ENCODE data around the gene LRRC8B. TPM values are rescaled to one million over a fixed set of nuclear protein-coding genes. Genes with fewer than 3 reads are reported as not detected.

LRRC8B gene
- total RNA-seq, 3 donors from 2014 or later, result 11.5 to 25.3 (median 12.3) TPM

GRCh38 chr1:89611721-89612120 lies 87.1 kb downstream of the LRRC8B start:
- TF ChIP-seq, protein P1, sequence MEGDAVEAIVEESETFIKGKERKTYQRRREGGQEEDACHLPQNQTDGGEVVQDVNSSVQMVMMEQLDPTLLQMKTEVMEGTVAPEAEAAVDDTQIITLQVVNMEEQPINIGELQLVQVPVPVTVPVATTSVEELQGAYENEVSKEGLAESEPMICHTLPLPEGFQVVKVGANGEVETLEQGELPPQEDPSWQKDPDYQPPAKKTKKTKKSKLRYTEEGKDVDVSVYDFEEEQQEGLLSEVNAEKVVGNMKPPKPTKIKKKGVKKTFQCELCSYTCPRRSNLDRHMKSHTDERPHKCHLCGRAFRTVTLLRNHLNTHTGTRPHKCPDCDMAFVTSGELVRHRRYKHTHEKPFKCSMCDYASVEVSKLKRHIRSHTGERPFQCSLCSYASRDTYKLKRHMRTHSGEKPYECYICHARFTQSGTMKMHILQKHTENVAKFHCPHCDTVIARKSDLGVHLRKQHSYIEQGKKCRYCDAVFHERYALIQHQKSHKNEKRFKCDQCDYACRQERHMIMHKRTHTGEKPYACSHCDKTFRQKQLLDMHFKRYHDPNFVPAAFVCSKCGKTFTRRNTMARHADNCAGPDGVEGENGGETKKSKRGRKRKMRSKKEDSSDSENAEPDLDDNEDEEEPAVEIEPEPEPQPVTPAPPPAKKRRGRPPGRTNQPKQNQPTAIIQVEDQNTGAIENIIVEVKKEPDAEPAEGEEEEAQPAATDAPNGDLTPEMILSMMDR (IDR thresholded peaks at IDR 0.05), result no peak
- TF ChIP-seq POLR2AphosphoS5 (IDR thresholded peaks at IDR 0.05) (no peak), POLR2A (IDR thresholded peaks at IDR 0.05) (no peak)
- Histone ChIP-seq H3K27me3 (no peaks in the 10 kb centered on the region), H3K36me3 (no peaks in the 10 kb centered on the region), H3K4me1 (peaks cover 3 to 6% of the 10 kb centered on the region in 2 donors), H3K27ac (no peak overlapping the region), H3K4me3 (no peak overlapping the region), H3K9me3 (no peaks in the 10 kb centered on the region)
- no peak for DNase-seq (ENCODE audit: low spot score in 2 of 2)
- intact Hi-C loops (cut with DNase I; ENCODE audit: low total_unique reads), result no loop called here

DNA sequence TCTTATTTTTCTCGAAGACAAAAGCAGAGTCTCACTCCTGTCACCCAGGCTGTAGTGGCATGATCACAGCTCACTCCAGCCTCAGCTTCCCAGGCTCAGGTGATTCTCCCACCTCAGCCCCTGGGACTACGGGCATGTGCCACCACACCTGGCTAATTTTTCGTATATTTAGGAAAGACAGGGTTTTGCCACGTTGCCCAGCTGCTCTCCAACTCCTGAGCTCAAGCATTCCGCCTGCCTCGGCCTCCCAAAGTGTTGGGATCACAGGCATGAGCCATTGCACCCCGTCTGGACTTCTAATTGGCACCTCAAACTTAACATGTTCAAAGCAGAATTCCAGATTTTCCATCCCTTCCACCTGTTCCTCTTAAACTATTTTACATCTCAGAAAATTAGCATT lies 89.3 kb downstream of the LRRC8B start:
- no peaks in the 10 kb centered on the region for H3K9me3 ChIP-seq
- TF ChIP-seq POLR2AphosphoS5 (IDR thresholded peaks at IDR 0.05) (no peak), POLR2A (IDR thresholded peaks at IDR 0.05) (no peak)
- TF ChIP-seq, protein P1 (IDR thresholded peaks at IDR 0.05), result no peak
- intact Hi-C loops (cut with DNase I; ENCODE audit: low total_unique reads), result no loop called here

GRCh38 chr1:89615676-89616598 lies 91.3 kb downstream of the LRRC8B start:
- Histone ChIP-seq H3K36me3 (no peaks in the 10 kb centered on the region), H3K27me3 (no peaks in the 10 kb centered on the region), H3K9me3 (no peaks in the 10 kb centered on the region), H3K4me1 (no peaks in the 10 kb centered on the region), H3K27ac (peak overlapping the region in 1 of 2 donors; percentile 16), H3K4me3 (no peak overlapping the region)
- DNase-seq (ENCODE audit: low spot score in 2 of 2), result no peak
- intact Hi-C loops (cut with DNase I; ENCODE audit: low total_unique reads), result no loop called here
- no peak for TF ChIP-seq POLR2AphosphoS5 (IDR thresholded peaks at IDR 0.05)
- no peak for TF ChIP-seq POLR2A (IDR thresholded peaks at IDR 0.05)
- TF ChIP-seq, protein P1 (IDR thresholded peaks at IDR 0.05), result no peak

More for the DNA sequence above, 89.3 kb downstream of the LRRC8B start:
- Histone ChIP-seq H3K27ac (no peak overlapping the region), H3K27me3 (no peaks in the 10 kb centered on the region), H3K4me1 (peaks cover 0 to under 1% of the 10 kb centered on the region in 2 donors), H3K36me3 (no peaks in the 10 kb centered on the region), H3K4me3 (no peak overlapping the region)
- DNase-seq (ENCODE audit: low spot score in 2 of 2), result no peak

DNA sequence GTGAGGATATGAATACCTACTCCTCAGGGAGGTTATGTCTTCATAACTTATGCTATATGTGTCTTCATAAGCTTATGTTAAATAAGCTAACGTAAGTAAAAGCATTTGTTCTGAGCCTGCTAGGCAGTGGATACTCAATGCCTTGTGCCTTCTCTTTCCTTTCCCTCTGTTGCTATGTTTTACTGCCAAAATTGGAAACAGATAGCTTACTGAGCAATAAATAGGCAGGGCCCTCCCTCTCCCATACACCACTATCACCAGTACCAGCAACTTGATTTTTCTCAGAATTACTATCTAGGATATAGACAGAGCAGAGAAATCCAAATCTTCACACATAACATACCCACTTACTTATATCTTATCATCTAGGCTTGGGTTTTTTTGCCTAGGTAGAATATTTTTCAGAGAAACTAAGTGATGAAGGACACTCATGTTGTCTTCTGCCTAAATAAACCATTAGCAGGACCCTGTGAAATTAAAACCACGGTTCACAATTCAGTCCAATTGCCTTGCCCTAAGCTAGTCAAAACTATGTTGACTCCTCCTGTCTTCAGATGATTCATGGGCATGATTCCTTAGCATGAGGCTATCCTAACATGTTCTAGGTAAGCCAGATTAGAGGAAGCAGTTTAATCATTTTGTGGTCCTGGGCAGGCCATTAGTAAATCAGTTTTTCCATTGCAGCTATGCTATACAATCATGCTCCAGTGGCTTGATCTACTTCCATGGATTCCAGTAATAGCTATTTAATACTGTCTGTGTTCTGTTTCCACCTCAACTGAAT lies 92.4 kb downstream of the LRRC8B start:
- Histone ChIP-seq H3K4me1 (no peaks in the 10 kb centered on the region), H3K36me3 (no peaks in the 10 kb centered on the region), H3K9me3 (no peaks in the 10 kb centered on the region), H3K4me3 (no peak overlapping the region), H3K27me3 (no peaks in the 10 kb centered on the region), H3K27ac (no peak overlapping the region)
- DNase-seq (ENCODE audit: low spot score in 2 of 2), result no peak
- intact Hi-C loops (cut with DNase I; ENCODE audit: low total_unique reads), result no loop called here
- TF ChIP-seq, protein P1 (IDR thresholded peaks at IDR 0.05), result no peak
- TF ChIP-seq POLR2AphosphoS5 (IDR thresholded peaks at IDR 0.05) (no peak), POLR2A (IDR thresholded peaks at IDR 0.05) (no peak)

DNA sequence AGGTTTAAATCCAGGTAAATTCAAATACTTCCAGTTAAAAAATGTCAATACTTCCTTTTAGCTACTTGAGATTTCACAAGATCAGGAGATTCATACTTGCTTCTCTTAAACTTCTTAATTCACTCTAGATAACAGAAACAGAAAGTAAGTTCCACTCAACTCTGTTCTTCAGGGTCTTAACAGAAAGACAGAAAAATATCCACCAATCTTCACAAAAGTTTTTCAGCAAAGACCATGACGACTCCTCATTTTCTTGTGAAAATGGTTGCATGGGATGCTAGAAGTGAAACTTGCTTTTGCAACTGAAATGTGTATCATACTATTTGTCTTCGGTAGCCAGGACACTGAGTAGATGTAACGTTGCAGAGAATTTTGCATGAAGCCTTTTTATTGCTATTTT lies 96.0 kb downstream of the LRRC8B start:
- intact Hi-C loops (cut with DNase I; ENCODE audit: low total_unique reads), result no loop called here
- TF ChIP-seq POLR2AphosphoS5 (IDR thresholded peaks at IDR 0.05) (no peak), POLR2A (IDR thresholded peaks at IDR 0.05) (no peak)

More for the DNA sequence above, 96.0 kb downstream of the LRRC8B start:
- no peak for DNase-seq (ENCODE audit: low spot score in 2 of 2)
- no peaks in the 10 kb centered on the region for H3K27me3 ChIP-seq
- H3K9me3 ChIP-seq, result no peaks in the 10 kb centered on the region
- no peaks in the 10 kb centered on the region for H3K4me1 ChIP-seq
- H3K4me3 ChIP-seq, result no peak overlapping the region
- H3K36me3 ChIP-seq, result no peaks in the 10 kb centered on the region
- no peak overlapping the region for H3K27ac ChIP-seq

All from breast epithelium (tissue), 4 donors.